Measurements from ENCODE around the gene FCGR2B.

FCGR2B gene

DNA sequence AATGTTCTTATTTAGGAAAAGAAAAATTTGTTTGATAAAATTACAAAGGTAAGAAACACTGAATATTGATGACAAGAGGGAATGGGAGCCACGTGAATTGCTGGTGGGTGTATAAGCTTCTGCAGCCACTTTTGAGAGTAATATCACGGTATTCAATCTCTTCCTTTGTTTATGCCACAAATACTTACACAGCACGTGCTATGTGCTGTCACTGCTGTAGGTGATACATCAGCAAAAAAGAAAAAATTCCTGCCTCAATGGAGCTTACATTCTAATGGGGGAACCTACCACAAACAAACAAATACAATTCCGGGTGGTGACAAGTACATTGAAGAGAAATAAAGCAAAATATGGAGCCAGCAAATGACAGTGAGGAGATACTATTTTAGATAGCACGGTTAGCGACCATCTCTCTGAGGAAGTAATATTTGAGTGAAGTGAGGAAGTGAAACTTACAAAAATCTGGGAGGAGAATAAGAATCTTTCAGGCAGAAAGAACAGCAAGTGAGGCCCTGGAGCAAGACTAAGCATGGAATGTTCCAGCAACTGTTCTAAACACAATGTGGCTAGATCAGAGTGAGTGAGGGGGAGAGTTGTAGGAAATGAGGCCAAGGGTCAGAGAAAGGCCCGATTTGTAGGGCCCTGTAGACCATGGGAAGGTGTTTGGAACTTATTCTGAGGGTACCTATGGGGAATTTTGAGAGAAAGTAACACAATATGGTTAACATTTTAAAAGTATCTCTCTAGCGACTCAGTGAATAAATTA, 55.8 kb downstream of the FCGR2B start:
- DNase-seq (ENCODE audit: low read depth), result no peak
- H3K4me3 ChIP-seq (ENCODE audit: low read length), result no peak overlapping the region
- TF ChIP-seq, protein P1, sequence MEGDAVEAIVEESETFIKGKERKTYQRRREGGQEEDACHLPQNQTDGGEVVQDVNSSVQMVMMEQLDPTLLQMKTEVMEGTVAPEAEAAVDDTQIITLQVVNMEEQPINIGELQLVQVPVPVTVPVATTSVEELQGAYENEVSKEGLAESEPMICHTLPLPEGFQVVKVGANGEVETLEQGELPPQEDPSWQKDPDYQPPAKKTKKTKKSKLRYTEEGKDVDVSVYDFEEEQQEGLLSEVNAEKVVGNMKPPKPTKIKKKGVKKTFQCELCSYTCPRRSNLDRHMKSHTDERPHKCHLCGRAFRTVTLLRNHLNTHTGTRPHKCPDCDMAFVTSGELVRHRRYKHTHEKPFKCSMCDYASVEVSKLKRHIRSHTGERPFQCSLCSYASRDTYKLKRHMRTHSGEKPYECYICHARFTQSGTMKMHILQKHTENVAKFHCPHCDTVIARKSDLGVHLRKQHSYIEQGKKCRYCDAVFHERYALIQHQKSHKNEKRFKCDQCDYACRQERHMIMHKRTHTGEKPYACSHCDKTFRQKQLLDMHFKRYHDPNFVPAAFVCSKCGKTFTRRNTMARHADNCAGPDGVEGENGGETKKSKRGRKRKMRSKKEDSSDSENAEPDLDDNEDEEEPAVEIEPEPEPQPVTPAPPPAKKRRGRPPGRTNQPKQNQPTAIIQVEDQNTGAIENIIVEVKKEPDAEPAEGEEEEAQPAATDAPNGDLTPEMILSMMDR (conservative IDR thresholded peaks at IDR 0.05; ENCODE audit: low read depth, low read length), result no peak

DNA sequence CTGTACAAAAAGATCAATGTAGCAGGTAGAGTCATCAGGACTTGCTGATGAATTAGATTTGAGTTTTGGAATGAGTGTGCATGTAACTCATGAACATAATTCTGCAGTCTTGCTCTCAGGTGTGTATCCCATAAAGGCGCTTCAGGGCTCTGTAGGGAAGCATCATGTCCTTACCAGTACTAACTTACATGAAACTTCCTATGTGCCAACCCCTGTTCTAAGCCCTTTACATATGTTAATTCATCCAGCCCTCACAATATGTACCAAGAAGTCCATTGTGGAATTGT, 56.3 kb downstream of the FCGR2B start:
- TF ChIP-seq, protein P1 (conservative IDR thresholded peaks at IDR 0.05; ENCODE audit: low read depth, low read length), result no peak
- DNase-seq (ENCODE audit: low read depth), result no peak
- H3K4me3 ChIP-seq (ENCODE audit: low read length), result no peak overlapping the region

DNA sequence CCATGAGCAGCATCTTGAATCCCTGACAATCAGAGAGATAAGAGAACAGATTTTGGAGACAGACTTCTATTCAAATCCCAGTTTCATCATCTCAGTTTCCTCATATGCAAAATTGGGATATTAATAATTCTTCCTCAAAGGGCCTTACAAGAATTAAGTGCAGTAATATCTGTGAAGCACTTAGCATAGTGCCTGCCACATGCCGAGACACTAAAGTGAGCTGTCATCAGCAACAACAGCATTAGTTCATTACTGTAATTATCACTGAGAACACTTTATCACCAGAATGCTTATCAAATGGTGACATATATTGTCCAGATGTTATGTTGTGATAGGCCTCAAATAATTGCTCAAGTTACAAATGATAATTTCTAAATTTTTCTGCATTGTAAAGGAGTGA, 57.5 kb downstream of the FCGR2B start:
- DNase-seq (ENCODE audit: low read depth), result no peak
- TF ChIP-seq, protein P1 (conservative IDR thresholded peaks at IDR 0.05; ENCODE audit: low read depth, low read length), result no peak
- no peak overlapping the region for H3K4me3 ChIP-seq (ENCODE audit: low read length)

DNA sequence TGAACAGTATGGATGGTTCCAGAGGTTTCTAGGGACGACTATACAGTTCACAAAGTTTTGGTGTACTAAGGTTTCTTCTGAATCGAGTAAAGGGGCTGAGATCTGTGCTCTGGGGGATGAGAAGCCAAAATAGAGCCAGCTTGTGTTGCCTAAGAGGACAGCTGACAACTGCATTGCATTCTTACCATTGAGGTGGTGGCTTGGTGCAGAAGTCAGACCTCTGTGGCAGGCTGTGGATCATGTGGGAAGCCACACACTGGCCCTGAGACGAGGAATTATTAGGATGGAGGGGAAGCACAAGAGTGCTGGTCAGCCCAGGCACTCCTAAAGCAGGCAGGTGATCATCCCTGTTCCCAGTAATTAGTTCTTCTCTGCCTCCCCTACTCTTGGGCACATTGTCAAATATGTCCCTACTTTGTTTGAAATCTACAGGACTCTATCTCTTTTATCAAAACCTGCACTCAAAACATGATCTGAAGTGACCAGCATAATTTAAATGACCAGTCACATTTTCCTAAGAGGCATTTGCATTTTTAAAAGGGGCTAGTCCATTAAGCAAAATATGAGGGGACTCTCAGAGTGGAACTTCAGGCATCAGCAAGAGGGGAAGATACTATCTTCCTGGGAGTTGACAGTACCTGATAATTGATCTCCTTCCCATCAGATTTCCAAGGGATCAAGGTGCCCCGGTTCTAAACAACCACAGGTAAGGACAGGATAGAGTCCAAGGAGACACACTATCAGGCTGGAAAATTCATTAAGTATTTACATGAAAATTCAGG, 58.2 kb downstream of the FCGR2B start, which contains the start of gene FCRLB:
TSS of gene FCRLB (plus strand) at position 589 of the 782 bp plus-strand sequence. CDS start 1,129 bp downstream, outside the sequence.
- TF ChIP-seq, protein P1 (conservative IDR thresholded peaks at IDR 0.05; ENCODE audit: low read depth, low read length), result no peak
- no peak for DNase-seq (ENCODE audit: low read depth)
- no peak within 1 kb of the TSS for H3K4me3 ChIP-seq (ENCODE audit: low read length)

DNA sequence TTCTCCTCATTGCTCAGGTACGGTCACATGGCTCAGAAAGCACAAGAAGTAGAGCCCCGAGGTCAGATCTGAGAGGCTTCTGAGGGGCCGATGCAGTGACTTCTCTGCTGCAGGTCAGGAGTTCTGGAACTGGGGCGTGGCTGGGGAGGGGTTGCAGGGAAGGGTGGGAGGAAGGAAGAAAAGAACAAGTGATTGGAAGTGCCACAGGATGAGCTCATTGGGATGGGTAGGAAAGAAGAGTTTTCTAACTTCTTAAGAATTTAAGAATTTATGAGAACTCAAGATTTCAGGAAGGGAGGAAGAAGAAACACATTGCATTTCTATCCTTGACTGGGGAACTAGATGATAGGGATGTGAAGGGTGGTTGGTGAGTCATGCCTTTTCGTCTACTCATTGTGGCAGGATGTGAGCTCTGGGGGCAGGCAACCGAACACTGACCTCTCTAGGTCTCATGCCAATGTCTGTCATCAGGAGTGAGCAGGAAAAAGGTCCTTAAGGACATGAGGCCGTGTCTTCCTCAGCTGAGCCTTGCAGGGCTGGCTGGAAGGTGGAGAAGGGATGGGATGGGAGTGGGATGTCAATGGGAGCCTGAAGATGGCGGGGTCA, 58.9 kb downstream of the FCGR2B start:
- DNase-seq (ENCODE audit: low read depth), result no peak
- TF ChIP-seq, protein P1 (conservative IDR thresholded peaks at IDR 0.05; ENCODE audit: low read depth, low read length), result no peak
- no peak overlapping the region for H3K4me3 ChIP-seq (ENCODE audit: low read length)

DNA sequence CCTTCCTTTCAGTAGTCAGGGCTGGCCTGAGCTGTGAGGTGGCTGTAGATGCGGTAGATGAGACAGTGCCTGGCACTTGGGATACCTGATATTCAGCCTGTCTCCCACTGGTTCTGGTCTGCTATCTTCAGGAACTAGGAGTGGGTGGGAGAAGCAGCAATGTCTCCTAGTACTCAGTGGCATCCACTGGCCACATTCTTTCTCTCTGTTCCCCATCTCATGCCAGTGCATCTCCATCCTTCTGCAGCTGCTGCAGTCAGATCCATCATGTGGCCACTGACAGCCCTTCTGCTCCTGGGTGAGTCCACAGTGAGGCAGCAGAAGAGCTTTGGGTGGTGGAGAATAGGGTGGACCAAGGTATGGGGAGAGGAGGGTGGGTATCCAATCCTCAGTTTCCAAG, 59.5 kb downstream of the FCGR2B start:
- DNase-seq (ENCODE audit: low read depth), result no peak
- H3K4me3 ChIP-seq (ENCODE audit: low read length), result no peak overlapping the region
- TF ChIP-seq, protein P1 (conservative IDR thresholded peaks at IDR 0.05; ENCODE audit: low read depth, low read length), result no peak

Measured in retinal pigment epithelial cell (primary cell).